Measurements from ENCODE around the gene BIN1. TPM values are rescaled to one million over a fixed set of nuclear protein-coding genes. Genes with fewer than 3 reads are reported as not detected.

The BIN1 gene
- polyA plus RNA-seq, 1 donor from 2014 or later: 61.9 TPM

DNA sequence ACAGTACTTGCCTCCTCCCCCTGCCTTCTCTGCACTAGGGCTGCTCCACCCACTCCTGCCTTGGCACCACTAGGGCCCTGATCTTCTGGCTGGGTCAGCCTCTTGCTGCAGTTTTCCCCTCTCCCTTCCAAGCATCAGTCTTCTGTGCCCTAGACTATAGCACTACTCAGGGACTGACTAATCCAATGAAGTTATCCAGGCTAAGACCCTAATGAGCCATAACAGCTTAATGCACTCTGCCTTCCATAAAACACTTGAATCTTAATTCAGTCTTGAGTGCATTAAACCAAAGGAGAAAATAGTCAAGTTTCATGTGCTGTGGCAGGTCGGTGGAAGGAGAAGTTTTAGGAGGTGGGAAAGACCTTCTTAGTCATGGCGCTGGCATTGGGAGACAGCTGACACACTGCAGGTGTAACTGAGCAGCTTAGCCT is 95.7 kb downstream of the BIN1 start:
- Histone ChIP-seq H3K9me2 (ENCODE audit: insufficient read depth, low read length) (no peaks in the 10 kb centered on the region), H3K4me2 (ENCODE audit: low read length) (no peak overlapping the region), H2AFZ (ENCODE audit: low read depth, low read length) (no peak overlapping the region), H3K27ac (ENCODE audit: low read length) (no peak overlapping the region), H3K4me3 (ENCODE audit: low read length) (no peak overlapping the region), H3F3A (ENCODE audit: insufficient read depth, low read length, poor library complexity, severe bottlenecking) (no peaks in the 10 kb centered on the region), H4K20me1 (ENCODE audit: insufficient read depth) (no peaks in the 10 kb centered on the region), H3K9me3 (ENCODE audit: low read length) (no peaks in the 10 kb centered on the region), H3K79me2 (replicated peaks; ENCODE audit: insufficient read depth, low read length) (no peaks in the 10 kb centered on the region), H3K36me3 (ENCODE audit: insufficient read depth, low read length) (no peaks in the 10 kb centered on the region), H3K9ac (ENCODE audit: low read length) (no peak overlapping the region), H3K27me3 (ENCODE audit: insufficient read depth, low read depth, low read length) (no peaks in the 10 kb centered on the region)
- TF ChIP-seq EZH2 (IDR thresholded peaks at IDR 0.05; ENCODE audit: borderline replicate concordance, insufficient read depth, low read length, poor library complexity, severe bottlenecking) (no peak), MXI1 (conservative IDR thresholded peaks at IDR 0.05; ENCODE audit: poor library complexity, severe bottlenecking) (no peak), RAD21 (conservative IDR thresholded peaks at IDR 0.05) (no peak), TAF1 (IDR thresholded peaks at IDR 0.05; ENCODE audit: low read depth) (no peak), POLR2AphosphoS5 (IDR thresholded peaks at IDR 0.05) (no peak), SMC3 (conservative IDR thresholded peaks at IDR 0.05; ENCODE audit: poor library complexity) (no peak), EP300 (conservative IDR thresholded peaks at IDR 0.05; ENCODE audit: poor library complexity, severe bottlenecking) (no peak)
- TF ChIP-seq, protein P1, sequence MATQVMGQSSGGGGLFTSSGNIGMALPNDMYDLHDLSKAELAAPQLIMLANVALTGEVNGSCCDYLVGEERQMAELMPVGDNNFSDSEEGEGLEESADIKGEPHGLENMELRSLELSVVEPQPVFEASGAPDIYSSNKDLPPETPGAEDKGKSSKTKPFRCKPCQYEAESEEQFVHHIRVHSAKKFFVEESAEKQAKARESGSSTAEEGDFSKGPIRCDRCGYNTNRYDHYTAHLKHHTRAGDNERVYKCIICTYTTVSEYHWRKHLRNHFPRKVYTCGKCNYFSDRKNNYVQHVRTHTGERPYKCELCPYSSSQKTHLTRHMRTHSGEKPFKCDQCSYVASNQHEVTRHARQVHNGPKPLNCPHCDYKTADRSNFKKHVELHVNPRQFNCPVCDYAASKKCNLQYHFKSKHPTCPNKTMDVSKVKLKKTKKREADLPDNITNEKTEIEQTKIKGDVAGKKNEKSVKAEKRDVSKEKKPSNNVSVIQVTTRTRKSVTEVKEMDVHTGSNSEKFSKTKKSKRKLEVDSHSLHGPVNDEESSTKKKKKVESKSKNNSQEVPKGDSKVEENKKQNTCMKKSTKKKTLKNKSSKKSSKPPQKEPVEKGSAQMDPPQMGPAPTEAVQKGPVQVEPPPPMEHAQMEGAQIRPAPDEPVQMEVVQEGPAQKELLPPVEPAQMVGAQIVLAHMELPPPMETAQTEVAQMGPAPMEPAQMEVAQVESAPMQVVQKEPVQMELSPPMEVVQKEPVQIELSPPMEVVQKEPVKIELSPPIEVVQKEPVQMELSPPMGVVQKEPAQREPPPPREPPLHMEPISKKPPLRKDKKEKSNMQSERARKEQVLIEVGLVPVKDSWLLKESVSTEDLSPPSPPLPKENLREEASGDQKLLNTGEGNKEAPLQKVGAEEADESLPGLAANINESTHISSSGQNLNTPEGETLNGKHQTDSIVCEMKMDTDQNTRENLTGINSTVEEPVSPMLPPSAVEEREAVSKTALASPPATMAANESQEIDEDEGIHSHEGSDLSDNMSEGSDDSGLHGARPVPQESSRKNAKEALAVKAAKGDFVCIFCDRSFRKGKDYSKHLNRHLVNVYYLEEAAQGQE (IDR thresholded peaks at IDR 0.05; ENCODE audit: borderline replicate concordance): no peak
- TF ChIP-seq, protein P2, sequence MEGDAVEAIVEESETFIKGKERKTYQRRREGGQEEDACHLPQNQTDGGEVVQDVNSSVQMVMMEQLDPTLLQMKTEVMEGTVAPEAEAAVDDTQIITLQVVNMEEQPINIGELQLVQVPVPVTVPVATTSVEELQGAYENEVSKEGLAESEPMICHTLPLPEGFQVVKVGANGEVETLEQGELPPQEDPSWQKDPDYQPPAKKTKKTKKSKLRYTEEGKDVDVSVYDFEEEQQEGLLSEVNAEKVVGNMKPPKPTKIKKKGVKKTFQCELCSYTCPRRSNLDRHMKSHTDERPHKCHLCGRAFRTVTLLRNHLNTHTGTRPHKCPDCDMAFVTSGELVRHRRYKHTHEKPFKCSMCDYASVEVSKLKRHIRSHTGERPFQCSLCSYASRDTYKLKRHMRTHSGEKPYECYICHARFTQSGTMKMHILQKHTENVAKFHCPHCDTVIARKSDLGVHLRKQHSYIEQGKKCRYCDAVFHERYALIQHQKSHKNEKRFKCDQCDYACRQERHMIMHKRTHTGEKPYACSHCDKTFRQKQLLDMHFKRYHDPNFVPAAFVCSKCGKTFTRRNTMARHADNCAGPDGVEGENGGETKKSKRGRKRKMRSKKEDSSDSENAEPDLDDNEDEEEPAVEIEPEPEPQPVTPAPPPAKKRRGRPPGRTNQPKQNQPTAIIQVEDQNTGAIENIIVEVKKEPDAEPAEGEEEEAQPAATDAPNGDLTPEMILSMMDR (IDR thresholded peaks at IDR 0.05; ENCODE audit: poor library complexity, severe bottlenecking): no peak

DNA sequence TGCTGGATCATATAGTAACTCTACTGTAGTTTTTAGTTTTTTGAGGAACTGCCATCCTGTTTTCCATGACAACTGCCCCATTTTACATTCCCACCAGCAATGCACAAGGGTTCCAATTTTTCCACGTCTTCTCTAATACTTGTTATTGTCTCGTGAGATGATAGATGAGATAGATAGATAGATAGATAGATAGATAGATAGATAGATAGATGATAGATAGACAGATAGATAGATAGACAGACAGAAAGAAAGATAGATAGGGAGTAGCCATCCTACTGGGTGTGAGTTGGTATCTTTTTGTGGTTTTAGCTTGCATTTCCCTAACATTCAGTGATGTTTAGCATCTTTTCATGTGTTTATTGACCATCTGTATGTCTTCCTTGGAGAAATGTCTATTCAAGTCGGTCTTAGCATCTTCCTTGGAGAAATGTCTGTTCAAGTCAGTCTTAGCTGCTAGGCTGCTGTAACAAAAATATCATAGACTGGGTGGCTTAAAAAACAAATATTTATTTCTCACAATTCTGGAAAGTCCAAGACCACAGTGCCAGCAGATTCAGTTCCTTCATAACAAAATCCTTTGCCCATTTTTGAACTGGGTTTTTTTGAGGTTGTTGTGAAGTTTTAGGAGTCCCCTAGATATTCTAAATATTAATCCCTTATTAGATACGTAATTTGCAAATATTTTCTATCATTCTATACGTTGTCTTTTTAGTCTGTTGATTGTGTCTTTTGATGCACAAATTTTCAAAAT is 98.5 kb downstream of the BIN1 start:
- TF ChIP-seq SMC3 (conservative IDR thresholded peaks at IDR 0.05; ENCODE audit: poor library complexity) (no peak), EP300 (conservative IDR thresholded peaks at IDR 0.05; ENCODE audit: poor library complexity, severe bottlenecking) (no peak), POLR2AphosphoS5 (IDR thresholded peaks at IDR 0.05) (no peak), MXI1 (conservative IDR thresholded peaks at IDR 0.05; ENCODE audit: poor library complexity, severe bottlenecking) (no peak), EZH2 (IDR thresholded peaks at IDR 0.05; ENCODE audit: borderline replicate concordance, insufficient read depth, low read length, poor library complexity, severe bottlenecking) (no peak), RAD21 (conservative IDR thresholded peaks at IDR 0.05) (no peak), TAF1 (IDR thresholded peaks at IDR 0.05; ENCODE audit: low read depth) (no peak)
- TF ChIP-seq, protein P1 (IDR thresholded peaks at IDR 0.05; ENCODE audit: borderline replicate concordance): no peak
- TF ChIP-seq, protein P2 (IDR thresholded peaks at IDR 0.05; ENCODE audit: poor library complexity, severe bottlenecking): no peak
- H3K9ac ChIP-seq (ENCODE audit: low read length): no peak overlapping the region
- H4K20me1 ChIP-seq (ENCODE audit: insufficient read depth): no peaks in the 10 kb centered on the region

More for the DNA sequence above, 98.5 kb downstream of the BIN1 start:
- no peak overlapping the region for H2AFZ ChIP-seq (ENCODE audit: low read depth, low read length)
- H3K79me2 ChIP-seq (replicated peaks; ENCODE audit: insufficient read depth, low read length): no peaks in the 10 kb centered on the region
- no peak overlapping the region for H3K4me3 ChIP-seq (ENCODE audit: low read length)
- no peak overlapping the region for H3K27ac ChIP-seq (ENCODE audit: low read length)
- H3K27me3 ChIP-seq (ENCODE audit: insufficient read depth, low read depth, low read length): no peaks in the 10 kb centered on the region
- H3K9me2 ChIP-seq (ENCODE audit: insufficient read depth, low read length): no peaks in the 10 kb centered on the region
- no peaks in the 10 kb centered on the region for H3K9me3 ChIP-seq (ENCODE audit: low read length)
- H3K36me3 ChIP-seq (ENCODE audit: insufficient read depth, low read length): no peaks in the 10 kb centered on the region
- H3F3A ChIP-seq (ENCODE audit: insufficient read depth, low read length, poor library complexity, severe bottlenecking): no peaks in the 10 kb centered on the region
- no peak overlapping the region for H3K4me2 ChIP-seq (ENCODE audit: low read length)
